Chondrocyte (in vitro differentiated cells): ENCODE results near the gene QSOX2. TPM values are rescaled to one million over a fixed set of nuclear protein-coding genes. Genes with fewer than 3 reads are reported as not detected.

ENCODE experiments used
- DNase-seq: peaks from one replicate; pipeline ENCODE4 v3.0.0; 2021; ENCODE audit warnings: mixed read lengths, low spot score
- H3K27ac Mint-ChIP-seq: one replicate; pipeline ENCODE4 v1.8.0; 2021; ENCODE audit warnings: mild to moderate bottlenecking, moderate library complexity, mixed read lengths; ENCODE audit not compliant: unreplicated experiment
- H3K27me3 Mint-ChIP-seq: 2 replicates; pipeline ENCODE4 v1.8.0; 2021; ENCODE audit warnings: low read depth, mixed read lengths
- H3K36me3 Mint-ChIP-seq: 2 replicates; pipeline ENCODE4 v1.8.0; 2021; ENCODE audit warnings: low read depth, mixed read lengths
- H3K4me1 Mint-ChIP-seq: 2 replicates; pipeline ENCODE4 v1.8.0; 2021; ENCODE audit warnings: low read depth, mild to moderate bottlenecking, mixed read lengths
- H3K4me3 Mint-ChIP-seq: one replicate; pipeline ENCODE4 v1.8.0; 2021; ENCODE audit warnings: mild to moderate bottlenecking, moderate library complexity, mixed read lengths; ENCODE audit not compliant: unreplicated experiment
- H3K9me3 Mint-ChIP-seq: 2 replicates; pipeline ENCODE4 v1.8.0; 2021; ENCODE audit warnings: low read depth, mixed read lengths
- total RNA-seq: library from RNA; stranded (reverse); gene quantifications from 3 replicates; pipeline ENCODE4 v1.2.1, GENCODE V29; 2021
- TF ChIP-seq, protein P1 (sequence below): fragments of 200-600 bp; sonication (generic); IDR thresholded peaks from 2 replicates; pipeline ENCODE4 v1.5.0; 2021; ENCODE audit warnings: antibody characterized with exemption, mild to moderate bottlenecking, moderate library complexity

Gene QSOX2
- total RNA-seq, 1 donor from 2014 or later, result 14.3 TPM

DNA sequence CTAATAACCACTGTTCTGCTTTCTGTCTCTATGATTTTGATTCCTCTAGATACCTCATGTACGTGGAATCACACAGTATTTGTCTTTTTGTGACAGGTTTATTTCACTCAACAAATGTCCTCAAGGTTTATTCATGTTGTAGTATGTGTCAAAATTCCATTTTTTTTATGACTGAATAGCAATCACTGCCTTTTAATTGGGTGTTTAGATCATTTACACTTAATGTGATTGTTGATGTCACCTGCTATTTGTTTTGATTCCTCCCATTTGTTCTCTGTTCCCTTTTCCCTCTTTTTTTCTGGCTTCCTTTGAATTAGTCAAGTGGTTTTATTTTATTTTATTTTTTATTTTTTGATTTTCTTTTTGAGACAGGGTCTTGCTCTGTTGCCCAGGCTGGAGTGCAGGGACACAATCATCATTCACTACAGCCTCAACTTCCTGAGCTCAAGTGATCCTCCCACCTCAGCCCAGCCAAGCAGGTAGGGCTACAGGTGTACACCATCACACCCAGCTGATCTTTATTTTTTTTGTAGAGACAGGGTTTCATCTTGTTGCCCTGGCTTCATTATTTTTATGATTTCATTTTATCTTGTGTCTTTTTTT lies 82.3 kb downstream of the QSOX2 start:
- TF ChIP-seq, protein P1, sequence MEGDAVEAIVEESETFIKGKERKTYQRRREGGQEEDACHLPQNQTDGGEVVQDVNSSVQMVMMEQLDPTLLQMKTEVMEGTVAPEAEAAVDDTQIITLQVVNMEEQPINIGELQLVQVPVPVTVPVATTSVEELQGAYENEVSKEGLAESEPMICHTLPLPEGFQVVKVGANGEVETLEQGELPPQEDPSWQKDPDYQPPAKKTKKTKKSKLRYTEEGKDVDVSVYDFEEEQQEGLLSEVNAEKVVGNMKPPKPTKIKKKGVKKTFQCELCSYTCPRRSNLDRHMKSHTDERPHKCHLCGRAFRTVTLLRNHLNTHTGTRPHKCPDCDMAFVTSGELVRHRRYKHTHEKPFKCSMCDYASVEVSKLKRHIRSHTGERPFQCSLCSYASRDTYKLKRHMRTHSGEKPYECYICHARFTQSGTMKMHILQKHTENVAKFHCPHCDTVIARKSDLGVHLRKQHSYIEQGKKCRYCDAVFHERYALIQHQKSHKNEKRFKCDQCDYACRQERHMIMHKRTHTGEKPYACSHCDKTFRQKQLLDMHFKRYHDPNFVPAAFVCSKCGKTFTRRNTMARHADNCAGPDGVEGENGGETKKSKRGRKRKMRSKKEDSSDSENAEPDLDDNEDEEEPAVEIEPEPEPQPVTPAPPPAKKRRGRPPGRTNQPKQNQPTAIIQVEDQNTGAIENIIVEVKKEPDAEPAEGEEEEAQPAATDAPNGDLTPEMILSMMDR, result no peak
- peaks cover 4% of the 10 kb centered on the region for H3K36me3 Mint-ChIP-seq
- no peak overlapping the region for H3K4me3 Mint-ChIP-seq
- H3K9me3 Mint-ChIP-seq, result peaks cover 9% of the 10 kb centered on the region
- peaks cover 18% of the 10 kb centered on the region for H3K27me3 Mint-ChIP-seq
- H3K27ac Mint-ChIP-seq, result no peak overlapping the region
- no peaks in the 10 kb centered on the region for H3K4me1 Mint-ChIP-seq
- no peak for DNase-seq

DNA sequence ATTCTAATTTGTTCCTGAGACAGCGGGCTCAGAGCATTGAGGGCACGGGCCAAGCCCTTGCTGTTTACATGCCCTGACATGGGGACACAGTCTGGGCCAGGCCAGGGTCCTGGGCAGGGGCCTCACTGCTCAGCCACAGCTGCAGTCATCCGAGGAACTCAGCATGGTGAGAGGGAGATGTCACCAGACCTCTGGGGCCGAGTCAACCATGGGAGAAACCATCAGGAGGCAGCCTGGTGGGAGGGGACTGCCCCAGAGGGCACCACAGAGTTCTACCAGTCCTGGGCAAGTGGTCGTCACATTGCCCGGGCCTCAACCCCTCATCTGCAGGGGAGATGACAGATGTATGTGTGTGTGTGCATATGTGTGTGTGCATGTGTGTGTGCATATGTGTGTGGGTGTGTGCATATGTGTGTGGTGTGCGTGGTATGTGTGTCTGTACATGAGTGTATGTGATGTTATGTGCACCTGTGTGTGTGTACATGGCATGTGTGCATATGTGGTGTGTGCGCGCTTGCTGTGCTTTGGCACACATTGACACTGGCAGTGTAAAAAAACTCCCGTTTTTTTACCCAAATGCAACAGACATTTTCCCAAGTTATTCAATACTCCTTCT lies 84.5 kb downstream of the QSOX2 start:
- Mint-ChIP-seq H3K36me3 (peaks cover 2% of the 10 kb centered on the region), H3K4me3 (no peak overlapping the region), H3K4me1 (peaks cover 3% of the 10 kb centered on the region), H3K27me3 (peaks cover 22% of the 10 kb centered on the region), H3K9me3 (peaks cover 9% of the 10 kb centered on the region), H3K27ac (no peak overlapping the region)
- TF ChIP-seq, protein P1, result no peak
- DNase-seq, result no peak

DNA sequence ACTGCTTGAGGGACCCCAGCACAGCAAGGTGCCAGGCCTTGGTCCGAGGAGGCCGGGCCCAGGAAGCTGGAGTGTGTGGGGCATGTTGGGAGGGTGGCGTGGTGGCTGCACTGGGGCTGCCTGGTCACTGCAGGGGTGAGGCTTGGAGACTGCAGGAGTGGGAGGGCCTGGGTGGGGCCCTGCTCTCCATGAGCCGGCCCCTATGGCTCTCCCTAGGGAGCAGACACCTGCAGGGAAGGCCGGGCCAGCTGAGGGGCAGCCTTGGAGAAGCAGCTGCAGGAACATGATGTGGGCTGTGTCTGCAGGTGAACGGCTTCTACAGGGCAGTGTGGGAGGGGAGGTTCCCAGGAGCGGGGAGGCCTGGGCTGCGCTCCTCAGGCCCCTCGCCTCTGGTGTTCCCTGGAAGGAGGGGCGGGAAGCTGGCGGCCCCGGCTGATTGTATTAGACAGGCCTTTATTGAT lies 85.2 kb downstream of the QSOX2 start:
- DNase-seq, result no peak
- no peak overlapping the region for H3K4me3 Mint-ChIP-seq
- peaks cover 4% of the 10 kb centered on the region for H3K9me3 Mint-ChIP-seq
- H3K4me1 Mint-ChIP-seq, result peaks cover 3% of the 10 kb centered on the region
- TF ChIP-seq, protein P1, result no peak
- H3K27me3 Mint-ChIP-seq, result peaks cover 24% of the 10 kb centered on the region
- H3K27ac Mint-ChIP-seq, result no peak overlapping the region
- H3K36me3 Mint-ChIP-seq, result peaks cover 2% of the 10 kb centered on the region

DNA sequence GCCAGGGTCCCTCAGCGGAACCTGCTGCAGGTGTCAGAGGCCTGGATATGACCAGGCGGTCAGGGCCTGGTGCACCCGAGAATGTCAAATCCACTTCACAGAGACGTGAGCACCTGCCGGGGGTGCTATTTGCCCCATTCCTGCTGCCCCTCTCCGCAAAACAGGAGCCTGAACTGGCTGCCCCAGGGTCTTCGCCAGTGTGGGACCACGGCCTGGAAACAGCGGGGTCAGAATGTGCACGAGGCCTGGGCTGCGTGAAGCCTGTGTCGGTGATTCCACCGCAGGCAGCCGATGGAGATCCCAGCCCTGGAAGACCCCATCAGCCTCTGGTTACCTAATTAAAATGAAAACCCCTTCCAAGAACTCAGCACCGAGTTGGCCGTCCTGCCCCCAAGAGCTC lies 85.8 kb downstream of the QSOX2 start:
- Mint-ChIP-seq H3K4me1 (peaks cover 3% of the 10 kb centered on the region), H3K36me3 (peaks cover 2% of the 10 kb centered on the region), H3K27me3 (peaks cover 27% of the 10 kb centered on the region), H3K4me3 (no peak overlapping the region), H3K27ac (no peak overlapping the region), H3K9me3 (peaks cover 4% of the 10 kb centered on the region)
- TF ChIP-seq, protein P1, result no peak
- no peak for DNase-seq

DNA sequence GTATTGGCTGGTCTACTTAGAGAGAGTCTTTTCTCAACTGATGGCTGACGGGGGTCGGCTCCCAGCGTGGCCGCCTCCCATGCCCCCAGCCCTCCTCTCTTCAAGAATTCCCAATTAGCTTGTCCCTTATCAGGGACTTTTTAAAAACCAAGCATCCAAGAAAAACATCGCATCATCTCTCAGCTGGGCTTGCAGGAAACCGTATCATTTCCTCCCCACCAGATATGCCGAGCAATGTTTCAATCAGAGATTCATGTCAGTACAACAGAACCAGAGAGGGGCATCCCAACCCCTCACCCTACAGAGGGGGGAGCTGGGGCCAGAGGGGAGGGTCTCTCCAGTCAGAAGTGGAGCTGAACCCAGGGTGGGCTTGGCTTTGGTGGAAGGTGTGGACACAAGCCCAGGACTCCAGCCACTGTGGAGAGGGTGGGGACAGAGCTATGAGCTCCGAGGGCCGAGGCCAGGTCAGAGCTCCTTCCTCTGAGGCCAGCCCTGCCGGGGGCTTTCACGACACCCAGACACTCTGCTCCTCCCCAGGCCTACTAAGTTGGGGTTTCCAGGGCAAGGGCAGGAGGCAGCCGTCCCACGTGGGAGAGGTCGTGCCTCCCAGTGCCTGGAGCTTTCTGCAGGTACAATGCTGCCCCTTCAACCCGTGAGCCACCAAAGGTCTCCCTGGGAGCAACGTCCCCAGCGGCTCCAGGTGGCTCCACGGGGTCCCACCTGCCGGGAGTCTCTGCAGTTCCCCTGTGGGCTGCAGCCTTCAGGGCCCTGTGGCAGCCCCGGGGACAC lies 87.9 kb downstream of the QSOX2 start:
- Mint-ChIP-seq H3K27ac (no peak overlapping the region), H3K4me3 (no peak overlapping the region), H3K4me1 (peaks cover 3% of the 10 kb centered on the region), H3K9me3 (no peaks in the 10 kb centered on the region), H3K27me3 (peaks cover 25% of the 10 kb centered on the region), H3K36me3 (no peaks in the 10 kb centered on the region)
- DNase-seq, result no peak
- TF ChIP-seq, protein P1, result no peak
